ENCODE data around the gene RASGRP2.
A peak's percentile ranks its signal among the peaks of the same experiment; 100 is the strongest.

The RASGRP2 gene

GRCh38 chr11:64698427-64698826 is 45.5 kb downstream of the RASGRP2 start:
- Histone ChIP-seq H3K36me3 (ENCODE audit: insufficient read depth, low read length) (no peaks in the 10 kb centered on the region), H3K9me3 (ENCODE audit: control insufficient read depth, insufficient read depth, low read length) (no peaks in the 10 kb centered on the region), H3K4me1 (ENCODE audit: insufficient read depth, low read length) (no peaks in the 10 kb centered on the region), H3K9ac (ENCODE audit: low read depth, low read length) (no peak overlapping the region)

GRCh38 chr11:64697663-64698375 is 46.1 kb downstream of the RASGRP2 start:
- no peak overlapping the region for H3K9ac ChIP-seq (ENCODE audit: low read depth, low read length)
- no peaks in the 10 kb centered on the region for H3K36me3 ChIP-seq (ENCODE audit: insufficient read depth, low read length)
- H3K9me3 ChIP-seq (ENCODE audit: control insufficient read depth, insufficient read depth, low read length) = no peaks in the 10 kb centered on the region
- no peaks in the 10 kb centered on the region for H3K4me1 ChIP-seq (ENCODE audit: insufficient read depth, low read length)

GRCh38 chr11:64696045-64696444 is 47.9 kb downstream of the RASGRP2 start:
- H3K4me1 ChIP-seq (ENCODE audit: insufficient read depth, low read length) = no peaks in the 10 kb centered on the region
- H3K9ac ChIP-seq (ENCODE audit: low read depth, low read length) = no peak overlapping the region
- H3K9me3 ChIP-seq (ENCODE audit: control insufficient read depth, insufficient read depth, low read length) = no peaks in the 10 kb centered on the region
- H3K36me3 ChIP-seq (ENCODE audit: insufficient read depth, low read length) = no peaks in the 10 kb centered on the region

GRCh38 chr11:64695548-64695947 is 48.4 kb downstream of the RASGRP2 start:
- Histone ChIP-seq H3K9ac (ENCODE audit: low read depth, low read length) (no peak overlapping the region), H3K4me1 (ENCODE audit: insufficient read depth, low read length) (no peaks in the 10 kb centered on the region), H3K36me3 (ENCODE audit: insufficient read depth, low read length) (no peaks in the 10 kb centered on the region), H3K9me3 (ENCODE audit: control insufficient read depth, insufficient read depth, low read length) (no peaks in the 10 kb centered on the region)

GRCh38 chr11:64694821-64695365 is 49.0 kb downstream of the RASGRP2 start:
- Histone ChIP-seq H3K36me3 (ENCODE audit: insufficient read depth, low read length) (no peaks in the 10 kb centered on the region), H3K4me1 (ENCODE audit: insufficient read depth, low read length) (no peaks in the 10 kb centered on the region), H3K9ac (ENCODE audit: low read depth, low read length) (no peak overlapping the region), H3K9me3 (ENCODE audit: control insufficient read depth, insufficient read depth, low read length) (no peaks in the 10 kb centered on the region)

- Histone ChIP-seq H3K4me1 (ENCODE audit: insufficient read depth, low read length) (no peaks in the 10 kb centered on the region), H3K9ac (ENCODE audit: low read depth, low read length) (no peak overlapping the region), H3K9me3 (ENCODE audit: control insufficient read depth, insufficient read depth, low read length) (no peaks in the 10 kb centered on the region), H3K36me3 (ENCODE audit: insufficient read depth, low read length) (no peaks in the 10 kb centered on the region)
These were observed 49.8 kb downstream of the RASGRP2 start for GRCh38 chr11:64694026-64694755.

- Histone ChIP-seq H3K4me1 (ENCODE audit: insufficient read depth, low read length) (0 out of 2 replicates have a peak, but pooled peaks cover 4% of the 10 kb centered on the region), H3K9me3 (ENCODE audit: control insufficient read depth, insufficient read depth, low read length) (no peaks in the 10 kb centered on the region), H3K9ac (ENCODE audit: low read depth, low read length) (no peak overlapping the region), H3K36me3 (ENCODE audit: insufficient read depth, low read length) (no peaks in the 10 kb centered on the region)
These were observed 51.1 kb downstream of the RASGRP2 start for GRCh38 chr11:64692764-64693331.

- Histone ChIP-seq H3K9me3 (ENCODE audit: control insufficient read depth, insufficient read depth, low read length) (no peaks in the 10 kb centered on the region), H3K9ac (ENCODE audit: low read depth, low read length) (no peak overlapping the region), H3K4me1 (ENCODE audit: insufficient read depth, low read length) (0 out of 2 replicates have a peak, but pooled peaks cover 5% of the 10 kb centered on the region), H3K36me3 (ENCODE audit: insufficient read depth, low read length) (no peaks in the 10 kb centered on the region)
These were observed 52.4 kb downstream of the RASGRP2 start for GRCh38 chr11:64691543-64691942.

- Histone ChIP-seq H3K9ac (ENCODE audit: low read depth, low read length) (no peak overlapping the region), H3K36me3 (ENCODE audit: insufficient read depth, low read length) (no peaks in the 10 kb centered on the region), H3K4me1 (ENCODE audit: insufficient read depth, low read length) (0 out of 2 replicates have a peak, but pooled peaks cover 5% of the 10 kb centered on the region), H3K9me3 (ENCODE audit: control insufficient read depth, insufficient read depth, low read length) (no peaks in the 10 kb centered on the region)
These were observed 53.7 kb downstream of the RASGRP2 start for GRCh38 chr11:64690235-64690634.

- H3K4me1 ChIP-seq (ENCODE audit: insufficient read depth, low read length) = 0 out of 2 replicates have a peak, but pooled peaks cover 5% of the 10 kb centered on the region
- no peaks in the 10 kb centered on the region for H3K36me3 ChIP-seq (ENCODE audit: insufficient read depth, low read length)
- H3K9me3 ChIP-seq (ENCODE audit: control insufficient read depth, insufficient read depth, low read length) = no peaks in the 10 kb centered on the region
- H3K9ac ChIP-seq (ENCODE audit: low read depth, low read length) = peak overlapping the region; percentile 82
These were observed 55.4 kb downstream of the RASGRP2 start for GRCh38 chr11:64688534-64688982.

- no peaks in the 10 kb centered on the region for H3K36me3 ChIP-seq (ENCODE audit: insufficient read depth, low read length)
- H3K4me1 ChIP-seq (ENCODE audit: insufficient read depth, low read length) = 0 out of 2 replicates have a peak, but pooled peaks cover 5% of the 10 kb centered on the region
- no peak overlapping the region; the same call in 1 of the 2 replicates for H3K9ac ChIP-seq (ENCODE audit: low read depth, low read length)
- H3K9me3 ChIP-seq (ENCODE audit: control insufficient read depth, insufficient read depth, low read length) = no peaks in the 10 kb centered on the region
These were observed 56.1 kb downstream of the RASGRP2 start for GRCh38 chr11:64687643-64688533.

- Histone ChIP-seq H3K36me3 (ENCODE audit: insufficient read depth, low read length) (no peaks in the 10 kb centered on the region), H3K9ac (ENCODE audit: low read depth, low read length) (no peak overlapping the region), H3K9me3 (ENCODE audit: control insufficient read depth, insufficient read depth, low read length) (no peaks in the 10 kb centered on the region), H3K4me1 (ENCODE audit: insufficient read depth, low read length) (0 out of 2 replicates have a peak, but pooled peaks cover 5% of the 10 kb centered on the region)
These were observed 56.7 kb downstream of the RASGRP2 start for GRCh38 chr11:64687204-64687603.

- H3K4me1 ChIP-seq (ENCODE audit: insufficient read depth, low read length) = 0 out of 2 replicates have a peak, but pooled peaks cover 5% of the 10 kb centered on the region
- no peak overlapping the region for H3K9ac ChIP-seq (ENCODE audit: low read depth, low read length)
- H3K36me3 ChIP-seq (ENCODE audit: insufficient read depth, low read length) = no peaks in the 10 kb centered on the region
- no peaks in the 10 kb centered on the region for H3K9me3 ChIP-seq (ENCODE audit: control insufficient read depth, insufficient read depth, low read length)
These were observed 57.3 kb downstream of the RASGRP2 start for GRCh38 chr11:64686466-64687170.
